Prostate gland (tissue), 2 donors: ENCODE data around the gene AKR7A2.

Experiments used
- POLR2A ChIP-seq: fragments of 450-650 bp; IDR thresholded peaks from one replicate; pipeline ENCODE4 v1.6.1; 2016; ENCODE audit warnings: antibody characterized with exemption, mild to moderate bottlenecking
- TF ChIP-seq, protein P1 (sequence below), 4 experiments: fragments of 200-600 bp in 2 of 4; fragments of 450-650 bp in 2 of 4; sonication (generic) in 2 of 4; IDR thresholded peaks; 1 replicate in 3 of 4; 2 replicates in 1 of 4; pipeline ENCODE4 v1.5.1; 2016 to 2019; ENCODE audit warnings: antibody characterized with exemption in 4 of 4, mild to moderate bottlenecking in 2 of 4, moderate library complexity in 2 of 4

DNA sequence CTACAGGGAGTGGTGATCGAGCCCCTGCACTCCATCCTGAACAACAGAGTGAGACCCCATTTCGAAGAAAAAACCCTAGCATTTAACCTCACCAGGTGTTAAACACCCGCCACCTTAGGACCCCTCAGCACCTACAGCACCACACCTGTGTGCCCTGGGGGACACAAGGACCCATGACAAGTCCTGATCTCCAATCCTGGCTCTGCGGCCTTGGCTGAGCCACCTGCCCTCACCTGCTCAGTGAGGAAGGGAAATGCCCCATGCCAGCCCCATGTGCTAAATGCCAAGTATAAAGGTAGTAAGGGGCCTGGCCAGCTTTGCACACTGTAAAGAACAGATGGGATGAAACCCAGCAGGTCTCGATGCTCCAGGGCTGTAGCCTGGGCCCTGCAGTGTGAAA, 49.2 kb downstream of the AKR7A2 start:
- TF ChIP-seq, protein P1, sequence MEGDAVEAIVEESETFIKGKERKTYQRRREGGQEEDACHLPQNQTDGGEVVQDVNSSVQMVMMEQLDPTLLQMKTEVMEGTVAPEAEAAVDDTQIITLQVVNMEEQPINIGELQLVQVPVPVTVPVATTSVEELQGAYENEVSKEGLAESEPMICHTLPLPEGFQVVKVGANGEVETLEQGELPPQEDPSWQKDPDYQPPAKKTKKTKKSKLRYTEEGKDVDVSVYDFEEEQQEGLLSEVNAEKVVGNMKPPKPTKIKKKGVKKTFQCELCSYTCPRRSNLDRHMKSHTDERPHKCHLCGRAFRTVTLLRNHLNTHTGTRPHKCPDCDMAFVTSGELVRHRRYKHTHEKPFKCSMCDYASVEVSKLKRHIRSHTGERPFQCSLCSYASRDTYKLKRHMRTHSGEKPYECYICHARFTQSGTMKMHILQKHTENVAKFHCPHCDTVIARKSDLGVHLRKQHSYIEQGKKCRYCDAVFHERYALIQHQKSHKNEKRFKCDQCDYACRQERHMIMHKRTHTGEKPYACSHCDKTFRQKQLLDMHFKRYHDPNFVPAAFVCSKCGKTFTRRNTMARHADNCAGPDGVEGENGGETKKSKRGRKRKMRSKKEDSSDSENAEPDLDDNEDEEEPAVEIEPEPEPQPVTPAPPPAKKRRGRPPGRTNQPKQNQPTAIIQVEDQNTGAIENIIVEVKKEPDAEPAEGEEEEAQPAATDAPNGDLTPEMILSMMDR (IDR thresholded peaks at IDR 0.05): no peak
- no peak for TF ChIP-seq POLR2A
